Astrocyte of the spinal cord (primary cell): ENCODE measurements around the gene CAMK1G.

Experiments used
- DNase-seq: peaks from one replicate; pipeline ENCODE4 v3.0.0; 2011; ENCODE audit warnings: low read depth, low spot score
- H3K4me3 ChIP-seq: 2 replicates; pipeline ENCODE4 v1.5.1; 2011; ENCODE audit warnings: low read depth, mild to moderate bottlenecking, low read length, moderate library complexity
- CTCF ChIP-seq: IDR thresholded peaks from 2 replicates; pipeline ENCODE4 v1.5.1; 2012; ENCODE audit warnings: low read depth, mild to moderate bottlenecking, low read length, inconsistent platforms
- in situ Hi-C: cut with HindIII; loops from 2 replicates; pipeline ENCODE4 v1.10.0; 2017; ENCODE audit warnings: low sequenced_read_pairs

Gene CAMK1G

GRCh38 chr1:209583408-209583807 lies at the start of gene CAMK1G:
CAMK1G (plus strand) TSS chr1:209583714; CDS start chr1:209594984, 11,270 bp downstream.
- TF ChIP-seq CTCF = no peak
- peak; percentile 72 for DNase-seq
- in situ Hi-C loops = no loop called here
- peak within 1 kb of the TSS; percentile 31 for H3K4me3 ChIP-seq

GRCh38 chr1:209534496-209535250 lies 48.8 kb upstream of the CAMK1G start:
- in situ Hi-C loops = no loop called here
- H3K4me3 ChIP-seq = no peak overlapping the region
- no peak for TF ChIP-seq CTCF
- no peak for DNase-seq

- in situ Hi-C loops = no loop called here
- H3K4me3 ChIP-seq = no peak overlapping the region
- TF ChIP-seq CTCF = no peak
- no peak for DNase-seq
Measured at GRCh38 chr1:209536843-209537242, 46.7 kb upstream of the CAMK1G start.

GRCh38 chr1:209537336-209538114 lies 46.0 kb upstream of the CAMK1G start:
- no peak for DNase-seq
- in situ Hi-C loops = no loop called here
- TF ChIP-seq CTCF = no peak
- H3K4me3 ChIP-seq = no peak overlapping the region

GRCh38 chr1:209539576-209539975 lies 43.9 kb upstream of the CAMK1G start:
- no peak overlapping the region for H3K4me3 ChIP-seq
- in situ Hi-C loops = no loop called here
- DNase-seq = no peak
- no peak for TF ChIP-seq CTCF

GRCh38 chr1:209542585-209542984 lies 40.9 kb upstream of the CAMK1G start:
- no peak overlapping the region for H3K4me3 ChIP-seq
- TF ChIP-seq CTCF = no peak
- in situ Hi-C loops = no loop called here
- peak; percentile 33 for DNase-seq
